Esophagus (tissue), 2 donors: Measurements from ENCODE around the gene ABCG5. TPM values are rescaled to one million over a fixed set of nuclear protein-coding genes. Genes with fewer than 3 reads are reported as not detected.

ENCODE experiments used
- H3K27ac ChIP-seq, 2 donors: one replicate each; pipeline ENCODE4 v1.5.1; 2013; ENCODE audit warnings: low read depth in 2 of 2, mild to moderate bottlenecking in 2 of 2, inconsistent platforms in 1 of 2, low read length in 1 of 2, moderate library complexity in 1 of 2
- H3K27me3 ChIP-seq, 2 donors: one replicate each; pipeline ENCODE4 v1.6.1; 2013; ENCODE audit warnings: low read length in 2 of 2, control low read depth in 1 of 2, mild to moderate bottlenecking in 1 of 2; ENCODE audit not compliant: insufficient read depth in 2 of 2, control insufficient read depth in 1 of 2
- H3K36me3 ChIP-seq, 2 donors: one replicate each; pipeline ENCODE4 v1.6.1; 2013; ENCODE audit warnings: low read length in 1 of 2; ENCODE audit not compliant: control insufficient read depth in 2 of 2, insufficient read depth in 2 of 2
- H3K4me1 ChIP-seq, 2 donors: one replicate each; pipeline ENCODE4 v1.6.1; 2013; ENCODE audit warnings: low read length in 1 of 2; ENCODE audit not compliant: control insufficient read depth in 2 of 2, insufficient read depth in 2 of 2
- H3K4me3 ChIP-seq, 2 donors: one replicate each; pipeline ENCODE4 v1.5.1; 2013; ENCODE audit warnings: low read length in 2 of 2, mild to moderate bottlenecking in 2 of 2, low read depth in 1 of 2, moderate library complexity in 1 of 2
- H3K9me3 ChIP-seq, 2 donors: one replicate each; pipeline ENCODE4 v1.6.1; 2013; ENCODE audit warnings: mild to moderate bottlenecking in 2 of 2, low read depth in 1 of 2, low read length in 1 of 2, moderate library complexity in 1 of 2; ENCODE audit not compliant: control insufficient read depth in 2 of 2, insufficient read depth in 1 of 2
- WGBS, 2 donors: extraction: QIAGEN DNeasy Blood & Tissue Kit; methylation state at CpG; one replicate each; pipeline ENCODE4 v1.1.7; 2013; 5-methylcytosine and 5-hydroxymethylcytosine counted together
- polyA plus RNA-seq, 2 donors: library from polyadenylated mRNA; stranded (reverse); fragments of 200-250 nt; gene quantifications; one replicate each; pipeline ENCODE4 v1.2.3, GENCODE V29; 2013
- donor health status: healthy with polysubstance abuse.
- donor health status: Bipolar disorder and iron deficiency.

ABCG5 gene
- polyA plus RNA-seq, 2 donors: 0.01 TPM; not detected in 1

- Histone ChIP-seq H3K36me3 (no peaks in the 10 kb centered on the region), H3K27me3 (no peaks in the 10 kb centered on the region), H3K4me1 (no peaks in the 10 kb centered on the region), H3K27ac (no peak overlapping the region), H3K9me3 (no peaks in the 10 kb centered on the region), H3K4me3 (no peak overlapping the region)
- WGBS, 2 donors: 81 to 82% methylated on average over 3 of the region's 3 CpGs
Observed at GRCh38 chr2:43814711-43815110, 23.9 kb downstream of the ABCG5 start.

GRCh38 chr2:43812947-43813346 is 25.7 kb downstream of the ABCG5 start:
- Histone ChIP-seq H3K9me3 (no peaks in the 10 kb centered on the region), H3K27me3 (no peaks in the 10 kb centered on the region), H3K36me3 (no peaks in the 10 kb centered on the region), H3K4me1 (no peaks in the 10 kb centered on the region), H3K27ac (no peak overlapping the region), H3K4me3 (no peak overlapping the region)
- 57 to 58% methylated on average over 2 of the region's 2 CpGs for WGBS, 2 donors

GRCh38 chr2:43812006-43812405 is 26.6 kb downstream of the ABCG5 start:
- 80 to 84% methylated on average over 2 of the region's 2 CpGs for WGBS, 2 donors
- Histone ChIP-seq H3K27ac (no peak overlapping the region), H3K9me3 (no peaks in the 10 kb centered on the region), H3K4me3 (no peak overlapping the region), H3K36me3 (no peaks in the 10 kb centered on the region), H3K4me1 (no peaks in the 10 kb centered on the region), H3K27me3 (no peaks in the 10 kb centered on the region)

- Histone ChIP-seq H3K36me3 (no peaks in the 10 kb centered on the region), H3K4me3 (no peak overlapping the region), H3K27ac (no peak overlapping the region), H3K27me3 (no peaks in the 10 kb centered on the region), H3K4me1 (no peaks in the 10 kb centered on the region), H3K9me3 (no peaks in the 10 kb centered on the region)
- 72 to 77% methylated on average over 1 of the region's 1 CpG for WGBS, 2 donors
Observed at GRCh38 chr2:43810888-43811287, 27.8 kb downstream of the ABCG5 start.

- Histone ChIP-seq H3K27me3 (no peaks in the 10 kb centered on the region), H3K9me3 (no peaks in the 10 kb centered on the region), H3K27ac (no peak overlapping the region), H3K4me1 (no peaks in the 10 kb centered on the region), H3K36me3 (no peaks in the 10 kb centered on the region), H3K4me3 (no peak overlapping the region)
- 72 to 73% methylated on average over 2 of the region's 2 CpGs for WGBS, 2 donors
Observed at GRCh38 chr2:43810452-43810851, 28.2 kb downstream of the ABCG5 start.

GRCh38 chr2:43806719-43807031 is 32.0 kb downstream of the ABCG5 start:
- no peak overlapping the region for H3K27ac ChIP-seq
- H3K9me3 ChIP-seq: no peaks in the 10 kb centered on the region
- WGBS, 2 donors: 64 to 82% methylated on average over 2 of the region's 2 CpGs
- H3K4me3 ChIP-seq: no peak overlapping the region
- H3K4me1 ChIP-seq: no peaks in the 10 kb centered on the region
- no peaks in the 10 kb centered on the region for H3K36me3 ChIP-seq
- no peaks in the 10 kb centered on the region for H3K27me3 ChIP-seq

- no peaks in the 10 kb centered on the region for H3K9me3 ChIP-seq
- no peaks in the 10 kb centered on the region for H3K36me3 ChIP-seq
- 79 to 85% methylated on average over 1 of the region's 1 CpG for WGBS, 2 donors
- no peak overlapping the region for H3K4me3 ChIP-seq
- H3K4me1 ChIP-seq: no peaks in the 10 kb centered on the region
- H3K27me3 ChIP-seq: no peaks in the 10 kb centered on the region
- H3K27ac ChIP-seq: no peak overlapping the region
Observed at GRCh38 chr2:43803113-43803512, 35.5 kb downstream of the ABCG5 start.

GRCh38 chr2:43802135-43802534 is 36.5 kb downstream of the ABCG5 start:
- H3K27me3 ChIP-seq: no peaks in the 10 kb centered on the region
- no peak overlapping the region for H3K4me3 ChIP-seq
- no peak overlapping the region for H3K27ac ChIP-seq
- H3K4me1 ChIP-seq: no peaks in the 10 kb centered on the region
- 89 to 95% methylated on average over 2 of the region's 2 CpGs for WGBS, 2 donors
- H3K36me3 ChIP-seq: no peaks in the 10 kb centered on the region
- H3K9me3 ChIP-seq: no peaks in the 10 kb centered on the region

- H3K4me3 ChIP-seq: no peak overlapping the region
- no peaks in the 10 kb centered on the region for H3K4me1 ChIP-seq
- H3K27me3 ChIP-seq: no peaks in the 10 kb centered on the region
- no peak overlapping the region for H3K27ac ChIP-seq
- H3K9me3 ChIP-seq: no peaks in the 10 kb centered on the region
- no peaks in the 10 kb centered on the region for H3K36me3 ChIP-seq
Observed at GRCh38 chr2:43800894-43801293, 37.7 kb downstream of the ABCG5 start.

GRCh38 chr2:43798300-43798699 is 40.3 kb downstream of the ABCG5 start:
- 82 to 85% methylated on average over 4 of the region's 4 CpGs for WGBS, 2 donors
- no peaks in the 10 kb centered on the region for H3K27me3 ChIP-seq
- no peaks in the 10 kb centered on the region for H3K4me1 ChIP-seq
- no peaks in the 10 kb centered on the region for H3K9me3 ChIP-seq
- no peak overlapping the region for H3K27ac ChIP-seq
- H3K4me3 ChIP-seq: no peak overlapping the region
- no peaks in the 10 kb centered on the region for H3K36me3 ChIP-seq
